HG03521 (cell line): ENCODE results near the gene TMEM131.
"Not testable (repeated sequence)": the region's sequence is repeated elsewhere in the genome, so short reads cannot be mapped to it uniquely, and the experiment has no call there.

Experiments used
- ATAC-seq: cut with Tn5 transposase; IDR thresholded peaks from one replicate; pipeline ENCODE4 v1.9.1; 2021; ENCODE audit warnings: mild to moderate bottlenecking, moderate library complexity; ENCODE audit not compliant: unreplicated experiment

The TMEM131 gene, protein sequence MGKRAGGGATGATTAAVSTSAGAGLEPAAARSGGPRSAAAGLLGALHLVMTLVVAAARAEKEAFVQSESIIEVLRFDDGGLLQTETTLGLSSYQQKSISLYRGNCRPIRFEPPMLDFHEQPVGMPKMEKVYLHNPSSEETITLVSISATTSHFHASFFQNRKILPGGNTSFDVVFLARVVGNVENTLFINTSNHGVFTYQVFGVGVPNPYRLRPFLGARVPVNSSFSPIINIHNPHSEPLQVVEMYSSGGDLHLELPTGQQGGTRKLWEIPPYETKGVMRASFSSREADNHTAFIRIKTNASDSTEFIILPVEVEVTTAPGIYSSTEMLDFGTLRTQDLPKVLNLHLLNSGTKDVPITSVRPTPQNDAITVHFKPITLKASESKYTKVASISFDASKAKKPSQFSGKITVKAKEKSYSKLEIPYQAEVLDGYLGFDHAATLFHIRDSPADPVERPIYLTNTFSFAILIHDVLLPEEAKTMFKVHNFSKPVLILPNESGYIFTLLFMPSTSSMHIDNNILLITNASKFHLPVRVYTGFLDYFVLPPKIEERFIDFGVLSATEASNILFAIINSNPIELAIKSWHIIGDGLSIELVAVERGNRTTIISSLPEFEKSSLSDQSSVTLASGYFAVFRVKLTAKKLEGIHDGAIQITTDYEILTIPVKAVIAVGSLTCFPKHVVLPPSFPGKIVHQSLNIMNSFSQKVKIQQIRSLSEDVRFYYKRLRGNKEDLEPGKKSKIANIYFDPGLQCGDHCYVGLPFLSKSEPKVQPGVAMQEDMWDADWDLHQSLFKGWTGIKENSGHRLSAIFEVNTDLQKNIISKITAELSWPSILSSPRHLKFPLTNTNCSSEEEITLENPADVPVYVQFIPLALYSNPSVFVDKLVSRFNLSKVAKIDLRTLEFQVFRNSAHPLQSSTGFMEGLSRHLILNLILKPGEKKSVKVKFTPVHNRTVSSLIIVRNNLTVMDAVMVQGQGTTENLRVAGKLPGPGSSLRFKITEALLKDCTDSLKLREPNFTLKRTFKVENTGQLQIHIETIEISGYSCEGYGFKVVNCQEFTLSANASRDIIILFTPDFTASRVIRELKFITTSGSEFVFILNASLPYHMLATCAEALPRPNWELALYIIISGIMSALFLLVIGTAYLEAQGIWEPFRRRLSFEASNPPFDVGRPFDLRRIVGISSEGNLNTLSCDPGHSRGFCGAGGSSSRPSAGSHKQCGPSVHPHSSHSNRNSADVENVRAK (N-terminal part only)

DNA sequence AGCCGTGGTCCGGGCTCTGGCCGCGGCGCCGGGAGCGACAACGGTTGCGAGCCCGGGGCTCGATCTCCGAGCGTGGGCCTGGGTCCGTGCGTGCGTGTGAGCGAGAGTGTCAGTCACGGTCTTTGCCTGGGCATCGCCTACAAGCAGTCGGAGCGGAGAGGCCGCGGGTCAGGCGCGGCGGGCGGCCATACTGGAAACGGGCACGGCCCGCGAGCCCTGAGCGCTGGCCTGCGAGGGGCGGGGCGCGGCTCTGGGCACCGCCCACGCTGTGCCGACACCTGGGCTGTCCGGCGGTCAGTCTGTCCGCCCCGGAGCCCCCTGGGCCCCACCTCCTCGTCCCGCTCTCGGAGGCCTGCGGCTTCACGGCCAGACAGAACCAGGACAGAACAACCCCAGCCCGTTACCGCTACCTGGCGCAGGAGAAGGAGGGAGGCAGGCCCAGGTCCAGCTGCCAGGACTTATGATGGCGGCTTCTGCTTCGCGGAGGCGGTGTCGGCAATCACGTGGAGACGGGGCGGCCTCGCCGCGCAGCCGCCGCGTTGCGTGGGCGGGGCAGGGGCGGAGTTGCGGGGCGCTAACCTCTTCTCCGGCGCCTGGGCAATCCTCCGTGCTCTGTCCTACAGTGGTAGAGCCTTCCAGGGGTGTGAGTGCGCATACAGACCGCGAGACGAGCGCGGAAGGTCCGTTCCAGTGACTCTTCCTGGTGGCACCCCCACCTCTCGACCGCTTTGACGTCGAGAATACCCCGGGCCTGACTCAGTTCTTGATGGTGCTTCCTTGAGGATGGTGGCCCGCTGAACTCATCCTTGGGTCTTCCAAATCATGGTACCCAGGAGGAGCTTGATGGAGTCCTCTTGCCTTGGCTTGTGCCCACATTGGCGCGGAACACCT is at the start of gene TMEM131:
TSS of gene TMEM131 (minus strand) at position 215 of the 891 bp plus-strand sequence. CDS start 286 bp downstream, outside the sequence.
- ATAC-seq: peak; percentile 69

DNA sequence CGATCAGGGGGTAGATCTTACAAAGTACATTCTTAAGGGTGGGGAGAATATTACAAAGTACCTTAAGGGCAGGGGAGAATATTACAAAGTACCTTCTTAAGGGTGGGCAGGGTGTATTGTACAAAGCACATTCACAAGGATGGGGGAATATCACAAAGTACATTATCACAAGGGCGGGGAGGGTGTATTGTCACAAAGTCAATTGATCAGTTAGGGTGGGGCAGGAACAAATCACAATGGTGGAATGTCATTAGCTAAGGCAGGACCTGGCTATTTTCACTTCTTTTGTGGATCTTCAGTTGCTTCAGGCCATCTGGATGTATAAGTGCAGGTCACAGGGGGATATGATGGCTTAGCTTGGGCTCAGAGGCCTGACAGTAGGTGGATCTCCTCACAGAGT is 49.0 kb upstream of the TMEM131 start:
- ATAC-seq: not testable (repeated sequence)

DNA sequence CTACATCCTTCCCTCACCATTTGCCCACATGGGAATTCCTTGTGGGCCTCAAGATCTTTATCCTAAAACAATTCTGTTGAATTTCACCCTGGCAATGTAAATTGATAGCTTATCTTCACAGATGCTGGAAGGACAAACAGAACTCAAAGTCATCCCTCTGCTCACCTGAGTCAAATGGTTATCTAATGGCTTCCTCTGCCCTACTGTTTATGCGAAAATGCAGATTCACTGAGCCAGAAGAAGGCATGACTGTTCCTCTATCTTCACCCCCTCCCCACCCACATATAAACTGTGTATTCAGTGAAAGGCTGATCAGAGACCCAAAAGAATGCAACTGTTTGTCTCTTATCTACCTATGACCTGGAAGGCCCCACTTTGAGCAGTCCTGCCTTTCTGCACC is 47.4 kb upstream of the TMEM131 start:
- no peak for ATAC-seq

DNA sequence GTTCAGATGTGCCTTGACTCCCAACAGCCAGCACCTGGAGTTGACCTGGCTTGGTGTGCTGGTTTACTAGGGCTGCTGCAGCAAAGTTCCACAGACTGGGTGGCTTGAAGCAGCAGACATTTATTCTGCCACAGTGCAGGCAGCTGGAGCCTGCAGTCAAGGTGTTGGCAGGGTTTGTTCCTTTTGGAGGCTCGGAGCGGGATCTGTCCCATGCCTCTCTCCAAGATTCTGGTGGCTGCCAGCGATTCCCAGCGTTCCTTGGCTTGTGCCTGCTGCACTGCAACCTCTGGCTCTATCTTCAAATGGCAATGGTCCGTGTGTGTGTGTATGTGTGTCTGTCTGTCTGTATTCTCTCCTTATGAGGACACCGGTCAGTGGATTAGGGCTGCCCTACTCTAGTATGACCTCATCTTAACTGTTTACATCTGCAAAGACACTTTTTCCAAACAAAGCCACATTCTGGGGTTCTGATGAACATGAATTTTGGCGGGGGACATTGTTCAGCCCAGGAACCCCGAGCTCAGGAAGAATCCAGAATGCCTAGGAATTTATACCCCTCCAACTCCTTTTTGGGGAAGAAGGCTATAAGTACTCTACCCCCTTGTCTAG is 44.7 kb upstream of the TMEM131 start:
- no peak for ATAC-seq

DNA sequence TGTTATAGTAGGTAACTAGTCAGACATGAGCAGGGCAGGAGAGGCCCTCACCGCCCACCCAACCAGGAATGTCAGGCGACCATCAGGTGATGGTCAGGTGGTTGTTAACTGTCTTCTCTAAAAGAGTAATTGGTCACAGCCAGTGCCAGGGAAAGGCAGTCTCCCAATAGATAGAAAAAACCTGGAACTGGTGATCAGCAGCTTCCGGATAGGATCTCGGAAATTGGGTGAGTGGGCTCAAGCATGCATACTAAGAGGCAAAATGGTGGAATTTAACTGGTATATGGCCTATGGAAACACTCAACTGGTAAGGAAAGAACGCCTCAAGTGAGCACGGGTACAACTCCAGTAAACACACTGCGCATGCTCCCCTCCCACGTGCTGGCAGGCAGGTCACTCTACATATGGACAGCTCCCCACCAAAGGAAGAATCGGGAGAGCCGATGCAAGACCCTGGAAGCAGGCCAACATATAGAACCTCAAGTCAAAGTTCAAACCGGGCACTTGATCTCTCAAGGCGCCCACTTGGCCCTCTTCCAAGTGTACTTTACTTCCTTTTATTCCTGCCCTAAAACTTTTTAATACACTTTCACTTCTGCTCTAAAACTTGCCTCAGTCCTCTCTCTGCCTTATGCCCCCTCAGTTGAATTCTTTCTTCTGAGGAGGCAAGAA is 43.5 kb upstream of the TMEM131 start:
- ATAC-seq: no peak

DNA sequence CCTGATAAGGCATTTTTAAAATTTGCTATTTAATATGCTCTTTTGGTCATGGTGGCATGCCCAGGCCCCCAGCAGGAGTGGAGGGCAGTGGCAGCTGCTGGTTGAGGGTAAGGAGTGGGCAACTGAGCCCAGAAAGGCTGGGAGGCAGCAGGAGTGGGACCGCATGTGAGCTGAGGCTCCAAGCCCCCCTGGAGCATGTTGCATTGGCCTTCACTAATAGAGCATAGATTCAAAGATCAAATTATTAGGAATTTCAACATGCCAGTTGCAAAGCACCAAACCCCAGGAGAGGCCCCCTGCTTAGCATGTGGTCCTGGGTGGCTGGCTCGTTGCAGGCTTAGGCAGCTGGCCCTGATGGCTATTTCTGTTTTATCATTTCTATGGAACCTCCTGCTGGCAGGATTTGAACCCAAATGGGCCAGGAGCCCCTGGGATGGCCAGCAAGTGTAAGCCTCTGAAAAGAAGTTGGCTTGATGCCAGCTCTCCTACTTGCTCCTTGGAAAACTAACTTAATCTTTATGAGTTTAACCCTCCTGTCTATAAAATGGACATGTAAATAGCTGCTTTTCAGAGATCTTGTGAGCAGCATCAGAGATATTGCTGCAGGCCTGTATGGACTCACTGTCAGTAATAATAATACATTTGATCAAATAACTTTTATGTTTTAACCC is 42.1 kb upstream of the TMEM131 start:
- ATAC-seq: no peak

DNA sequence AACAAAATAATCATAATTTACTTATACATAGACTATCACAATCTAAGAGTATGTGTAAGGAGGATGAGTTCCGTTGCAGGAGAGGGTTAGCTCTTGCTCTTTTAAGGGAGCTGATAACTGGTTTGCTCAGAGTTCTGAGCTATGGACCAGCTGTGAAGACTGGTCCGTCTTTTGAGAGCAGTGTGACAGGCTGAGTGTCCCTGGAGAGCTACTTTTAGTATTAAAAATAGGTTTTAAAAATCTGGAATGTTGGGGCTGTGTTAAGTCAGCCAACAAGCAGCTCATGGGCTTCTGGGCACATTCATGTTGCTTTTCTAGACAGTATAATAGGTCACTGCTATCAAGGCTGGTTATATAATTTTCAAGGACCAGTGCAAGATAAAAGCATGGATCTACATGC is 41.5 kb upstream of the TMEM131 start:
- no peak for ATAC-seq

DNA sequence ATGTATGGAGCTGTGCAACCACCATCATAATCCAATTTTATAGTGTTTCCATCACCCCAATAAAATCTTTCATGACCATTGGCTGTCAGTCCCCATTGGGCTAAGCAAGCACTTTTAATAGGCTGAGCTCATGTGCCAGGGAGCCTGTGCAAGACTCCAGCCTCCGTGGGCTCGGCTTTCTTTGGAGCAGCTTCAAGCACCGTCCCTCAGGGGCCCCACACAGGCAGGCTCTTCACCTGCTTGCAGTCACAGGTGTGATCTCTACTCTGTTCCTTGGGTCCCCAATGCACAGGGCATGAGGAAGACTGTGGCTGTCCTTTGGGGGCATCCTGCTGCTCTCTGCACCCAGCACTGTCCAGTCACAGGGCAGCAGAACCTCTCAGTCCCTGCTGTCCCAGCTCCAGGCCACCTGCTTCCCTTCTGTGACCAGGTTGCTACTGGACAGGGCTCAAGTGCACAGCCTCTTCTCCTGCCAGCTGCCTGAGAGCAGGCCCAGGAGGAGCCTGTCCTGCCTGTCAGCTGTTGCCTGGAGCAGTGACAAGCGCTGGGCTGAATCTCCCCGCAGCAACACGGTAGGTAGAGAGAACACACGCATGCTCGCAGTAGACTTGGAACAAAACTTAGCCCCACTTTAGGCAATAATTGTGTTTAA is 40.7 kb upstream of the TMEM131 start:
- ATAC-seq: no peak

DNA sequence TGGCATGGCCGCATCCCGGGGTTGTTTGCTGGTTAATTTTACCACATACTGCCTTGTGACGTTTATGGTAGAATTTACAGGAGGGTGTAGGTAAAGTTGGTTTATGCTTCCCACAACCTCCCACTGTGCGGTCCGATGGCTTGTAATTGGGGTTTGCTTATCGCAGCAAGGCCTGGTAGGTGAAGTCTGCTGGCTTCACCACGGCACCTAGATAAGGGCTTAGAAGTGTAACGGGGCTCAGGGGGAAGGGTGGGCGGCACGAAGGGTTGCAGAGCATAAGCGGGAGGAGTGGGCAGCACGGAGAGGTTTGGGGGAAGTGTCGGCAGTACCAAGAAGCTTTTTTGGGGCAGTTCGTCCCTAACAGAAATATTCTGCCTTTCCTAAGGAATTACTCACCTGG is 39.0 kb upstream of the TMEM131 start:
- no peak for ATAC-seq

DNA sequence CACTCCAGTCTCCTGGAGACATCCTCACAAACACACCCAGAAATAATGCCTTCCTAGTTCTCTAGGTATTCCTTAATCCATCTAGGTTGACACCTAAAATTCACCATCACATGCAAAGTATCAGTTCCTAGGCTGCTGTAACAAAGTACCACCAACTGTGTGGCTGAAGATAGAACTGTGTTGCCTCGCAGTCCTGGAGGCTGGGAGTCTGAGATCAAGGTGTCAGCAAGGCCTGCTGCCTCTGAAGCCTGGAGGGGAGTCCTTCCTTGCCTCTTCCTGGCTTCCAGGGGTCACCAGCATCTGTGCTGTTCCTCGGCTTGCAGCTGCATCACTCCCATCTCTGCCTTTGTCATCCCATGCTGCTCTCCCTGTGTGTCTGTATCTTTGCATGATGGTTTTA is 36.3 kb upstream of the TMEM131 start:
- no peak for ATAC-seq

DNA sequence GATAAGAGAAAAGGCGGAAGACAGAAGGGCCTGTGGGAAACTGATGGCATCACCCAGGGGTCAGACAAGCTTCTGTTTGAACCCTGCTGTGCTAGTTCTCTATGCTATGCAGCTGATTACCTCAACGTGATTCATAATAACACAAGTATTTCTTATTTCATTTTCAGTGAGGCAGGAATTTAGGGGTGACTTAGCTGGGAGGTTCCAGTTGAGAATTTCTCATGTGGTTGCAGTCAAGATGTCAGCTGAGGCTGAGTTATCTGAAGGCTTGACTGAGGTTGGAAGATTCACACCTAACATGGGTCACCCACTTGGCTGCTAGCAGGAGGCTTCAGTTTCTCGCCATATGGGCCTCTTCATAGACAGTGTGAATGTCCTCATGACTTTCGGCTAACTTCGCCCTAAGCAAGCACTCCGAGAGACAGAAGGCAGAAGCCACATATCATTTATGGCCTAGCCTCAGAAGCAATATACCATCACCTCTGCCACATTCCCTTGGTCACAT is 34.0 kb upstream of the TMEM131 start:
- no peak for ATAC-seq

DNA sequence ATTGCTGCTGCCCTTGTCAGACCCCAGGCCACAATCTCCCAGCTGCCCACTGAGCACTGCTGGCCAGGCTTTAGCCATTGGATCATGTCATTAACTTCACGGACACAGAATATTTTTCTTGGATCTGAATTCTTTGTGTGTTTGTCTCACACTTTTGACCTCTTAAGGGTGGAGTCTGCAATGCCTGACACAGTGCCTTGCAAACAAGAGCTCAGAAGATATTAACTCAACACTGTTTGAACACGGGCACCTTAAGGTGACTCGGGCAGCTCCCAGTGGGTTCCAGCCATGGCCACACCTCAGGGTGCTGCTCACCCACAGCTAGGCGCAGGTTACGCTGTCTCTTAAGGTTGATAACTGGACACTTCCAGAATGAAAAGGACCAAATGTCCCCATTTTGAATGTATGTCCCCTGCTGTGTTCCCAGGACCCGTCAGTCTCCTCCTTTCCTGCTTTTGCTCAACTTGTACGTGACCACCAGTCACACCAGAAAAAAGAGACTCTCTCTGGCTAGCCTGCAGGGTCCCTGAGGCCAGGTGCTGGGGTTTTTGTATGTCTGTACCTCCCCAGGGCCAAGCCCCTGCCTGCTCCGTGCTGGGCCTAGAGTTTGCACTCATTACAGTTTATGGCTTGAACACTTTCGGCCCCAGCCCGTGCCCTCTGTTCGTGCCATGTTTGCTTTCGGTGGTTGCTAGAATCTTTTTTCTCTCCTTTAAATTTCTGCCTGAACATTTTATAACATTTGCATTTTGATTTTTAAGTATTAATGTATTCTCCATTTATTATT is 33.4 kb upstream of the TMEM131 start:
- no peak for ATAC-seq

DNA sequence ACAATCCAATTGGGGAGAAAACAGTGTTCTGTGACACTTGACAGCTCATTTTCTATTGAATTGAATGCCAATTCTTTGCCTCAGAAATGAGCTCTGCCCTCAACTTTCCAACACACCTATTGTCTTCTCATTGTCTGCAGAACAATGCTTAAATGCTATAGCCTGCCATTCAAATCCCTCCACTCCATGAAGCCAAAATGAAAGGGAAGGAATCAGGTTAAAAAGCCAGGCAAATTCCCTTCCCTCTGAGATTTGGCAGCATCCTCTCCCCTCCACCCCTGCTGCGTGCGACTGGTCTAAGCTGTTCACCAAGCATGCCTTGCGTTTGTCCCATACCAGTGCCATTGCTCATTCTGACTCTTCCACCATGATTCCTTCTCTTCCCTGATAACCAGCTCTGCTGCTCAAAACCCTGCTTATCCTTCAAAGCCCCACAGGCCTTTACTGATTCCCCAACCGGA is 32.4 kb upstream of the TMEM131 start:
- no peak for ATAC-seq

DNA sequence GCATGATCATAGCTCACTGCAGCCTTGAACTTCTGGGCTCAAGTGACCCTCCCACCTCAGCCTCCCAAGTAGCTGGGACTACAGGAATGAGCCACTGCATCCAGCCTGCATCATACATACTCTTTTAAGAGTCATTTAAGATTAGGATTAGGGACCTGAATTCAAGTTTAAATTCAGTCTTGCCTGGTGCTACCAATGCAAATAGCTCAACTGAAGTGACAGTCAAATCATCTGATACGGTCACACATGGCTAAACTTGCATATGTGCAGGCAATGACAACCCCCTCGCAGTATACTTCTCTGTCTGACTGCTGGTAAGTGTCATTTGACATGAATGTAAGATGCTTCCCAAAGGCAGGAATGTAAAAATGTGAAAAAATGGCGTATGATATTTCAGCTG is 31.8 kb upstream of the TMEM131 start:
- ATAC-seq: peak; percentile 33

DNA sequence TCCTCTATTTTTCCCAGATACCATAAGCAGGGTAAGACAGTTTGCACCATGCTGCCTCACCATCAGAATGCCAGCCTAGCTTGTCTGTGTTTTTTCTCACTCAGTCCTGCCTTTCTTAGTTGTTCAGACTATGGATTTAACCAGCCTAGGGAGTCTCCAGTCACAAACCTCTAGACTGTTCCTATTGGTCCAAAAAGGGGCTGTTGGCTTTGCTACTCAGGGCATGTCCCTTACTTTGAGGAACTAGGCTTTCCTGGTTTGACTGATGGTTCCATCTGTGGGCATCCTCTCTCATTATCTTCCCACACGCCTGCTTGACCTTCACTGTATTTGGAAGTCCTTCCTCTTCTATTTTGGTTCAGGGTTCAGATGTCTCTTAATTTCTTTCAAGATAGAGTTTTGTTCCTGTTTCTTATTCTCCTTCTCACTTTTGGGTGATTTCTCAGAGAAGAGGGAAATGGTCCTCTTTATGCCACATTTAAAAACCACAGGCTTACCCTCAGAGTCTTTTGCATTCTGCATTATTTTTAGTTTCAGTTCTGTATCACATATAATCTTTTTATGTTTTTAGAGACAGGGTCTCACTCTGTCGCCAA is 31.3 kb upstream of the TMEM131 start:
- peak; percentile 67 for ATAC-seq

DNA sequence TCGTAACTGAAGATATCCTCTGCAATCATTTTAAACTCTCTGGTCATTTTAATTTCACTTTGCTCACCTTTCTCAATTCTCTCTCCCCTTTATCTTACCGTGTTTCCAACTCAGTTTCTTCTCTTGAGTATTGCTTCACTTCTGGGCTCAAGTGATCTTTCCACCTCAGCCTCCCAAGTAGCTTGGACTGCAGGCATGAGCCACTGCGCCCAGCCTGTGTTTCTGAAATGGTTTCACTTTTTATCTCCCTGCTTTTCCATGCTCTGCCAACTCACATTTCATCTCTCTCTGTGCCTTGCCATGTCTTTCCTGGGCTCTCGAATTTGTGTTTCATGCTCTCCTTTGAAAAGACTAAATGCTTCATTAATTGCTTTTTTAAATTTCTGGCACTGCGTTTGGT is 30.5 kb upstream of the TMEM131 start:
- ATAC-seq: no peak
